ENCODE results near the gene MAPK12. TPM values are rescaled to one million over a fixed set of nuclear protein-coding genes. Genes with fewer than 3 reads are reported as not detected.

MAPK12 gene
- total RNA-seq, 1 donor from 2014 or later: 12.4 TPM

DNA sequence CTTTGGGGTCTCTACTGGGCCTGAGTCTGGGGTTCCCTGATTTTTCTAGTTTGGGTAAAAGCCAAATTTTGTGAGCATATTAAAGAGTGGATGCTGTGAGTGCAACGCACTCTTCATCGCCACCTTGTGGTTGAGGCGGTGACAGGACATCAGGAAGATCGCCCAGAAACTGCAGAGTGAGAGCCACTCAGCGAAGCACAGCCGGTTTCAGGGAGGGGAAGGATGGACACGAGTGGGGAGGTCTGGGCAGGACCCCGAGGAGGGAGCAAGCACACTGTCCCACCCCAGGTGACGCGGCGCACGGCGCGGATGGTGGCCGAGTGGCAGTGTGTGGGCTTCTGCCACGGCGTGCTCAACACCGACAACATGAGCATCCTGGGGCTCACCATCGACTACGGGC lies 51.6 kb downstream of the MAPK12 start:
- Histone ChIP-seq H3K4me3 (ENCODE audit: low read depth, low read length) (no peak overlapping the region), H3K27me3 (ENCODE audit: control insufficient read depth, insufficient read depth, low read length) (no peaks in the 10 kb centered on the region), H3K36me3 (ENCODE audit: control insufficient read depth, insufficient read depth, low read length) (peaks cover 31% of the 10 kb centered on the region)
- TF ChIP-seq CTCF (IDR thresholded peaks at IDR 0.05; ENCODE audit: insufficient read depth, low read length, severe bottlenecking): peak; percentile 88
- FAIRE-seq (no peak), DNase-seq (ENCODE audit: low read depth) (peak; percentile 47)

GRCh38 chr22:50208939-50209892 lies 52.3 kb downstream of the MAPK12 start:
- Histone ChIP-seq H3K36me3 (ENCODE audit: control insufficient read depth, insufficient read depth, low read length) (peaks cover 29% of the 10 kb centered on the region), H3K27me3 (ENCODE audit: control insufficient read depth, insufficient read depth, low read length) (no peaks in the 10 kb centered on the region), H3K4me3 (ENCODE audit: low read depth, low read length) (no peak overlapping the region)
- DNase-seq (ENCODE audit: low read depth) (no peak), FAIRE-seq (no peak)
- no peak for TF ChIP-seq CTCF (IDR thresholded peaks at IDR 0.05; ENCODE audit: insufficient read depth, low read length, severe bottlenecking)

- no peak for DNase-seq (ENCODE audit: low read depth)
- Histone ChIP-seq H3K27me3 (ENCODE audit: control insufficient read depth, insufficient read depth, low read length) (no peaks in the 10 kb centered on the region), H3K4me3 (ENCODE audit: low read depth, low read length) (no peak overlapping the region), H3K36me3 (ENCODE audit: control insufficient read depth, insufficient read depth, low read length) (peaks cover 29% of the 10 kb centered on the region)
- no peak for FAIRE-seq
- no peak for TF ChIP-seq CTCF (IDR thresholded peaks at IDR 0.05; ENCODE audit: insufficient read depth, low read length, severe bottlenecking)
Observed at GRCh38 chr22:50208430-50208938, 53.0 kb downstream of the MAPK12 start.

- no peak for TF ChIP-seq CTCF (IDR thresholded peaks at IDR 0.05; ENCODE audit: insufficient read depth, low read length, severe bottlenecking)
- DNase-seq (ENCODE audit: low read depth): no peak
- no peak for FAIRE-seq
- no peaks in the 10 kb centered on the region for H3K27me3 ChIP-seq (ENCODE audit: control insufficient read depth, insufficient read depth, low read length)
- H3K36me3 ChIP-seq (ENCODE audit: control insufficient read depth, insufficient read depth, low read length): peaks cover 28% of the 10 kb centered on the region
- H3K4me3 ChIP-seq (ENCODE audit: low read depth, low read length): no peak overlapping the region
Observed at GRCh38 chr22:50207383-50208140, 53.9 kb downstream of the MAPK12 start.

DNA sequence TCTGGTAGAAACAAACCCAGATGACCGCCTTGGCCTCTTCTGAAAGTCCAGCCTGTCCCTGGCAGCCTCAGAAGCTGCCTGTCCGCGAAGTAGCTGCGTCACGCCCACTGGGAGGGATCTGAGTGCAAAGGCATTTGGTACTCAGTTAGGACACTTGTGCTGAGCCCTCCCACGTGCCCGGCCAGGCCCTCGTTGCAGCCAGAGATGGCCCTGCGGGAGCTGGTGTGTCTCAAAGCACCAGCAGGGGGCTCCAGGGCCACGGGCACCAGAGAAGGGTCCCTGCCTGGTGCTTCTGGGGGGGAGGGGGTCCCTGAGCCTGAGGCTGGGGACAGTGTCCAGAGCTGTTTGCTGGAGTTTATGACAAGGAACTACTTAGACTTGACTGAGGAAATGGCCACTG lies 54.9 kb downstream of the MAPK12 start:
- Histone ChIP-seq H3K36me3 (ENCODE audit: control insufficient read depth, insufficient read depth, low read length) (peaks cover 25% of the 10 kb centered on the region), H3K4me3 (ENCODE audit: low read depth, low read length) (no peak overlapping the region), H3K27me3 (ENCODE audit: control insufficient read depth, insufficient read depth, low read length) (no peaks in the 10 kb centered on the region)
- FAIRE-seq (no peak), DNase-seq (ENCODE audit: low read depth) (no peak)
- peak; percentile 45 for TF ChIP-seq CTCF (IDR thresholded peaks at IDR 0.05; ENCODE audit: insufficient read depth, low read length, severe bottlenecking)

Data from bronchial epithelial cell (primary cell).